Stimulated activated naive B cell treated with anti-CD40 and anti-IgM and Interleukin-4, amounts not matched to agents 10 μg/mL and 1 μg/mL and 100 μg/mL, for 72 hours (primary cell): ENCODE results near the gene RTN4RL1.
A peak's percentile ranks its signal among the peaks of the same experiment; 100 is the strongest.
"Not testable (repeated sequence)": the region's sequence is repeated elsewhere in the genome, so short reads cannot be mapped to it uniquely, and the experiment has no call there.

Experiments used
- ATAC-seq, 2 donors: fragments of 150-1000 bp; cut with Tn5 transposase; replicated peaks; 2 replicates each; pipeline ENCODE4 v1.10.0; 2021; ENCODE audit warnings: moderate library complexity in 1 of 2
- DNase-seq: peaks from one replicate; pipeline ENCODE4 v3.0.0; 2021
- H3K27ac Mint-ChIP-seq: one replicate; pipeline ENCODE4 v1.8.0; 2022; ENCODE audit warnings: mild to moderate bottlenecking, mixed read lengths
- H3K27me3 Mint-ChIP-seq, 2 donors: one replicate each; pipeline ENCODE4 v1.8.0; 2022; ENCODE audit warnings: mixed read lengths in 2 of 2
- H3K36me3 Mint-ChIP-seq, 2 donors: one replicate each; pipeline ENCODE4 v1.8.0; 2022; ENCODE audit warnings: mixed read lengths in 2 of 2, mild to moderate bottlenecking in 1 of 2
- H3K4me1 Mint-ChIP-seq, 2 donors: one replicate each; pipeline ENCODE4 v1.8.0; 2022; ENCODE audit warnings: mixed read lengths in 2 of 2, mild to moderate bottlenecking in 1 of 2
- H3K4me3 Mint-ChIP-seq, 2 donors: one replicate each; pipeline ENCODE4 v1.8.0; 2022; ENCODE audit warnings: mild to moderate bottlenecking in 2 of 2, mixed read lengths in 2 of 2, moderate library complexity in 1 of 2
- H3K9me3 Mint-ChIP-seq, 2 donors: one replicate each; pipeline ENCODE4 v1.8.0; 2022; ENCODE audit warnings: mixed read lengths in 2 of 2, mild to moderate bottlenecking in 1 of 2

The RTN4RL1 gene

GRCh38 chr17:1997927-1998742 lies 27.0 kb downstream of the RTN4RL1 start:
- Mint-ChIP-seq H3K4me1 (peaks cover 3 to 5% of the 10 kb centered on the region in 2 donors), H3K27me3 (peaks cover 37 to 68% of the 10 kb centered on the region in 2 donors), H3K27ac (no peak overlapping the region), H3K36me3 (peaks cover 0 to 3% of the 10 kb centered on the region in 2 donors), H3K4me3 (no peak overlapping the region), H3K9me3 (no peaks in the 10 kb centered on the region)
- no peak for DNase-seq
- peak in 1 of 2 donors; percentile 2 for ATAC-seq

- peaks cover 37 to 61% of the 10 kb centered on the region in 2 donors for H3K27me3 Mint-ChIP-seq
- DNase-seq, result no peak
These were observed 27.7 kb downstream of the RTN4RL1 start for GRCh38 chr17:1997289-1997926.

GRCh38 chr17:1996800-1997288 lies 28.3 kb downstream of the RTN4RL1 start:
- Mint-ChIP-seq H3K27me3 (peaks cover 37 to 61% of the 10 kb centered on the region in 2 donors), H3K27ac (no peak overlapping the region), H3K36me3 (peaks cover 0 to 3% of the 10 kb centered on the region in 2 donors), H3K9me3 (no peaks in the 10 kb centered on the region), H3K4me1 (peaks cover 3 to 5% of the 10 kb centered on the region in 2 donors), H3K4me3 (no peak overlapping the region)
- DNase-seq, result no peak
- no peak for ATAC-seq

More at GRCh38 chr17:1997289-1997926, 27.7 kb downstream of the RTN4RL1 start:
- no peaks in the 10 kb centered on the region for H3K9me3 Mint-ChIP-seq
- no peak overlapping the region for H3K4me3 Mint-ChIP-seq
- H3K27ac Mint-ChIP-seq, result no peak overlapping the region
- peaks cover 3 to 5% of the 10 kb centered on the region in 2 donors for H3K4me1 Mint-ChIP-seq
- peaks cover 0 to 3% of the 10 kb centered on the region in 2 donors for H3K36me3 Mint-ChIP-seq
- ATAC-seq, result no peak

GRCh38 chr17:1995907-1996799 lies 29.0 kb downstream of the RTN4RL1 start:
- H3K27ac Mint-ChIP-seq, result no peak overlapping the region
- no peak for ATAC-seq
- H3K9me3 Mint-ChIP-seq, result no peaks in the 10 kb centered on the region
- H3K27me3 Mint-ChIP-seq, result peaks cover 37 to 67% of the 10 kb centered on the region in 2 donors
- H3K4me3 Mint-ChIP-seq, result no peak overlapping the region
- no peak for DNase-seq
- peaks cover 0 to 3% of the 10 kb centered on the region in 2 donors for H3K36me3 Mint-ChIP-seq
- peaks cover 3 to 5% of the 10 kb centered on the region in 2 donors for H3K4me1 Mint-ChIP-seq

GRCh38 chr17:1995321-1995892 lies 29.7 kb downstream of the RTN4RL1 start:
- Mint-ChIP-seq H3K27me3 (peaks cover 37 to 71% of the 10 kb centered on the region in 2 donors), H3K9me3 (no peaks in the 10 kb centered on the region), H3K27ac (no peak overlapping the region), H3K4me3 (no peak overlapping the region), H3K4me1 (peaks cover 3 to 5% of the 10 kb centered on the region in 2 donors), H3K36me3 (peaks cover 0 to 3% of the 10 kb centered on the region in 2 donors)
- no peak for ATAC-seq
- DNase-seq, result no peak

GRCh38 chr17:1994707-1995106 lies 30.4 kb downstream of the RTN4RL1 start:
- Mint-ChIP-seq H3K4me1 (peaks cover 3 to 5% of the 10 kb centered on the region in 2 donors), H3K27me3 (peaks cover 32 to 64% of the 10 kb centered on the region in 2 donors), H3K27ac (peak overlapping the region; percentile 42), H3K9me3 (no peaks in the 10 kb centered on the region), H3K4me3 (no peak overlapping the region), H3K36me3 (peaks cover 0 to 3% of the 10 kb centered on the region in 2 donors)
- ATAC-seq (no peak), DNase-seq (no peak)

- ATAC-seq, result no peak
- Mint-ChIP-seq H3K4me3 (no peak overlapping the region), H3K36me3 (no peaks in the 10 kb centered on the region), H3K27me3 (peaks cover 32 to 62% of the 10 kb centered on the region in 2 donors), H3K4me1 (no peaks in the 10 kb centered on the region), H3K27ac (no peak overlapping the region), H3K9me3 (no peaks in the 10 kb centered on the region)
- DNase-seq, result no peak
These were observed 32.6 kb downstream of the RTN4RL1 start for GRCh38 chr17:1992541-1992940.

- H3K4me1 Mint-ChIP-seq, result no peaks in the 10 kb centered on the region
- no peaks in the 10 kb centered on the region for H3K36me3 Mint-ChIP-seq
- DNase-seq (no peak), ATAC-seq (no peak)
- no peak overlapping the region for H3K27ac Mint-ChIP-seq
- H3K9me3 Mint-ChIP-seq, result no peaks in the 10 kb centered on the region
- H3K27me3 Mint-ChIP-seq, result peaks cover 15 to 32% of the 10 kb centered on the region in 2 donors
- H3K4me3 Mint-ChIP-seq, result no peak overlapping the region
These were observed 36.0 kb downstream of the RTN4RL1 start for GRCh38 chr17:1989135-1989534.

- Mint-ChIP-seq H3K9me3 (no peaks in the 10 kb centered on the region), H3K27me3 (peaks cover 18 to 39% of the 10 kb centered on the region in 2 donors), H3K4me3 (no peak overlapping the region), H3K4me1 (no peaks in the 10 kb centered on the region), H3K36me3 (no peaks in the 10 kb centered on the region), H3K27ac (no peak overlapping the region)
- DNase-seq, result no peak
- no peak for ATAC-seq
These were observed 38.2 kb downstream of the RTN4RL1 start for GRCh38 chr17:1986783-1987451.

GRCh38 chr17:1985686-1986085 lies 39.4 kb downstream of the RTN4RL1 start:
- peaks cover 19 to 39% of the 10 kb centered on the region in 2 donors for H3K27me3 Mint-ChIP-seq
- no peaks in the 10 kb centered on the region for H3K36me3 Mint-ChIP-seq
- DNase-seq (no peak), ATAC-seq (no peak)
- no peak overlapping the region for H3K4me3 Mint-ChIP-seq
- H3K9me3 Mint-ChIP-seq, result no peaks in the 10 kb centered on the region
- no peaks in the 10 kb centered on the region for H3K4me1 Mint-ChIP-seq
- no peak overlapping the region for H3K27ac Mint-ChIP-seq

- no peak overlapping the region for H3K4me3 Mint-ChIP-seq
These were observed 40.0 kb downstream of the RTN4RL1 start for GRCh38 chr17:1985093-1985492.

GRCh38 chr17:1982793-1983366 lies 42.3 kb downstream of the RTN4RL1 start:
- DNase-seq, H3K36me3 Mint-ChIP-seq, H3K9me3 Mint-ChIP-seq, H3K4me1 Mint-ChIP-seq, H3K4me3 Mint-ChIP-seq, H3K27ac Mint-ChIP-seq, ATAC-seq: not testable (repeated sequence)
- H3K27me3 Mint-ChIP-seq, result peaks cover 16 to 45% of the 10 kb centered on the region in 2 donors

More at GRCh38 chr17:1985093-1985492, 40.0 kb downstream of the RTN4RL1 start:
- Mint-ChIP-seq H3K9me3 (no peaks in the 10 kb centered on the region), H3K4me1 (no peaks in the 10 kb centered on the region), H3K27ac (no peak overlapping the region), H3K27me3 (peaks cover 19 to 36% of the 10 kb centered on the region in 2 donors), H3K36me3 (no peaks in the 10 kb centered on the region)
- DNase-seq (no peak), ATAC-seq (no peak)

GRCh38 chr17:1980665-1981250 lies 44.4 kb downstream of the RTN4RL1 start:
- DNase-seq (no peak), ATAC-seq (no peak)
- H3K27me3 Mint-ChIP-seq, result peaks cover 28 to 52% of the 10 kb centered on the region in 2 donors
- H3K4me3 Mint-ChIP-seq, result no peak overlapping the region
- no peaks in the 10 kb centered on the region for H3K36me3 Mint-ChIP-seq
- H3K9me3 Mint-ChIP-seq, result no peaks in the 10 kb centered on the region
- H3K27ac Mint-ChIP-seq, result no peak overlapping the region
- peaks cover 3 to 4% of the 10 kb centered on the region in 2 donors for H3K4me1 Mint-ChIP-seq
